Left colon (tissue), 2 donors: Measurements from ENCODE around the gene TXLNG. TPM values are rescaled to one million over a fixed set of nuclear protein-coding genes. Genes with fewer than 3 reads are reported as not detected.

Source experiments
- total RNA-seq, 2 donors: library from RNA; stranded (reverse); fragmentation: NEBNext Ultra II Directional; extraction: Animal tissue kit (Norgen Biotek cat#: 25700); gene quantifications; one replicate each; pipeline ENCODE4 v1.2.1, GENCODE V29; 2021
- donor health status: DM: no; HTN: no; CAD: no.
- donor health status: DM: yes; HTN: yes; CAD: no.

The TXLNG gene
- total RNA-seq, 2 donors from 2014 or later: 7.7 to 9.7 TPM

Other genes starting within 250 kb of the TXLNG start
- not detected for gene S100G, start 136.3 kb upstream of the TXLNG start, total RNA-seq
- 10 to 100 TPM; 16.0 to 16.5 TPM for gene CTPS2, start 73.8 kb upstream of the TXLNG start, total RNA-seq
- gene SYAP1, start 66.9 kb upstream of the TXLNG start, total RNA-seq: 10 to 100 TPM; 50.4 to 52.0 TPM
- 10 to 100 TPM; 66.3 to 73.2 TPM for gene RBBP7, start 83.9 kb downstream of the TXLNG start, total RNA-seq
- 10 to 100 TPM; 18.5 to 24.4 TPM for gene REPS2, start 160.2 kb downstream of the TXLNG start, total RNA-seq